ENCODE results near the gene MCRIP1.

Gene MCRIP1, protein sequence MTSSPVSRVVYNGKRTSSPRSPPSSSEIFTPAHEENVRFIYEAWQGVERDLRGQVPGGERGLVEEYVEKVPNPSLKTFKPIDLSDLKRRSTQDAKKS

DNA sequence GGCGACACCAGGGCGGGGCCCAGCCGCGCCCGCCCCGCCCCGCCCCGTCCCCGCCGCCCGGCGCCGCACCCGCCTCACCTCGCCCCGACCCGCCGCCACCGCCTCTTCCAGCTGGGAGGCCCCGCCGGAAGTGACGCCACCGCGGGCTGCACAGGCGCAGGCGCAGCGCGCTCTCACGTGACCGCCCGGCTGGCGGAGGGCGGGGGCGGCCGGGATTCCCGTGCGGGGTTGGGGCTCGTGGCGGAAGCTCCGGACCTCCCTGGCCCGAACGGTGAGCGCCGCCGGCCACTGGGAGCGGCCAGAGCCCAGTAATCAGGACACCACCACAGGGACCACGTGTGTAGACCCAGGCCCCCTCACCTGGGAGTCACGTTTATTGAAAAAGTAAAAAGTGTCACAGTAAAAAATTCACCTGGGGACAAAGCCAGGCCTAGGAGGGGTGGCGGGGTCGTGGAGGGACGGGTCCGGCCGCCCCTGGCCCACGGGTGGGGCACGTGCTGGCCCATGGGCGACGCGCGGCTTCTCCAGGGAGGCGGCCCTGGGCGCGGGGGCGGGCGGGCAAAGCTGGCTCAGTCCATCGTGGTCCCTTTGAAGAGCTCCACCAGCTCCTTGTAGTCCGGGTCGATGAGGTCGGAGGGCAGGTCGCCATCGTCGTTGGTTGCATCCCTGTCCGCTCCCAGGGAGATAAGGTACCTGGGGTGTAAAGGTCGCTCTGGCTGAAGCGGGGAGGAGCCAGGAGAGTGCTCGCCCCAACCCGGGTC, at the start of gene MCRIP1:
Gene MCRIP1 (minus strand): TSS at position 132 of the 761 bp plus-strand sequence. CDS start 8,785 bp downstream, outside the sequence.
- DNase-seq, result peak; percentile 85

DNA sequence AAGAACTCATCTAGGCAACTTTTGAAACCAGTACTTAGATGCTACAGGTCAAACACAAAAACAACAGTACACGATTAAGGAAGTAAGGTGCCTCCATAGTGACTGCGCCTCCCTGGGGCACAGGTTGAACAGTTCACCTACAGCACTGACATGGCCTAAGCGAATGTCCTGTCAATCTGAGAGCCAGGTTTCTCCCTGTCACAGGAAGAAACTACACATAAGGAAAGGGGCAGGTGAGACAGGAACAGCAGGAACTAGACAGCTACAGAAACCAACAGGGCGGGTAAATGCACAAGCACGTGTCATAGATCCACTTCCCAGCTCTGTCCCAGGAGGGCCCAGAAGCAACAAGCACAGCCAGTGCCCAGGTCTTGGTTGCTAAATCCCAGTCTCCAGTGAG, 46.0 kb upstream of the MCRIP1 start:
- no peak for DNase-seq

DNA sequence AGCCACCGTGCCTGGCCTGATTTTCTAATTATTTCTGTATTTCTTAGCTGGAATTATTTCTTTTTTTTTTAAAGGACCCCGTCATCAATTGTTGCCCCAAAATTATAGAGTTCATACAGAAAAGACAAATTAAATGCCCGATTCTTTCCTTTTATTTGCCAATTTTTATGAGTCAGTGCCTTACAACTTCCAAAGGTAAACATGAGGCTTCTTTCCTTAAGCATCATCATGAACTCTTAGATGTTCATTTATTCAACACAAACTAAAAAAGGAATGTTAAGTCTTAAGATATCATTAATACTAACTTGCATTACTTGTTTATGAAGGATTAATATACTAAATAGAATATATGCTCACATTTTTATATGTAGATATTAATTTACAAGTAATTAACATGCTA, 45.2 kb upstream of the MCRIP1 start:
- DNase-seq, result no peak

DNA sequence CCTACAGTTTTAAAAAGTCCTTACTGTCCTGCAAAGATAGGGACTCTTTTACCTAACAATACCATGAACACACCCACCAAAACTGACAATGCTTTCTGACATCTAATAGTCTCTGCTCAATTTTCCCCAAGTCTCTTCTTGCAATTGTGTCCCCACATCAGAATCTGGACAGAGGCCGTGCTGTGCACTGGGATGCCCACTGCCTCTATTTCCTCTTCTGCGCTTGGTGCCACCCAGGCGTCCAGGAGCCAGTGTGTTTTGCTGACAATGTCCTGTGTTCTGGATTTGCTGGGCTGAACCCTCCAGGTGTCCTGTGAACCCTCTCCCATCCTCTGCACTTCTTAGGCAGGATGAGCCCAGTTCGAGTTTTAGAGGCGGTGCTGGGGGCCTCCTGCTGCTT, 44.5 kb upstream of the MCRIP1 start:
- DNase-seq, result no peak

DNA sequence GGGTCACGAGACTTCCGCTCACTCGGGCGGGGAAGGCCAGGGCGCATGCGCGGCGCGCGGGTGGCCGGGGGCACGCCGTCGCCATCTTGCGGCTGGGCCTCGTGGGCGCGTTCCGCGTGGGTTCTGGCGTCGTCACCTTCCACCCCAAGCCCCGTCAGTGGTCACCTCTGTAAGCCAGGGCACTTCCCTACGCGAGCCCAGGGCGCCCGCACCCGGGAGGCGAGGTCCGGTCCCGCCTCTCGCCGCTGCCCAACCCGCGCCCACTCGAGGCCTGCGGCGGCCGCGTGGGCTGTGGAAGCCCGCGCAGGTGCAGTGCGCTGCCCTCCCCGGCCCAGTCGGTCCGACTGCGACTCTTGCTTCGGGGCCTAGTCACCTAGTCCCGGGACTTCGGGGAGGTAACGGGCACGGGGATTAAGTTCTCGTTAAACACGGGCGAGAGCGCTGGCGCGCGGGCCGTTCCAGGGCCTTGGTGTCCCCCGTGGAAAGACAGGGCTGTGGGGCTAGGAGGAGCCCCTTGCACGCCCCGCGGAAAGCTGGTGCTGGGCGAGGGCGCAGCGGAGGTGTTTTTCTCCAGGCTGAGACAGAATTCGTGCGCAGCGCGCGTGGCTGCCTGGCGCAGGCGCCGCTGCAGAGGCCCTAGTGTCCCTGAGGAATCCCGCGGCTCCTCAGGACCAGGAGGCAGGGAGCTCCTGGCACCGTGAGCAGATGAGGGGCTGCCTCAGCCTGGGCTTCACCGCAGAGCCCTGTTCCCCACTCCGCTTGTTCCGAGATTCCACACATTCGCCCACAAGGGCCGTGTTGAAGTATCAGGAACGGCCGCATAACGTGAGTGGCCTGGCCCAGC, 38.5 kb upstream of the MCRIP1 start:
- DNase-seq, result peak; percentile 82

DNA sequence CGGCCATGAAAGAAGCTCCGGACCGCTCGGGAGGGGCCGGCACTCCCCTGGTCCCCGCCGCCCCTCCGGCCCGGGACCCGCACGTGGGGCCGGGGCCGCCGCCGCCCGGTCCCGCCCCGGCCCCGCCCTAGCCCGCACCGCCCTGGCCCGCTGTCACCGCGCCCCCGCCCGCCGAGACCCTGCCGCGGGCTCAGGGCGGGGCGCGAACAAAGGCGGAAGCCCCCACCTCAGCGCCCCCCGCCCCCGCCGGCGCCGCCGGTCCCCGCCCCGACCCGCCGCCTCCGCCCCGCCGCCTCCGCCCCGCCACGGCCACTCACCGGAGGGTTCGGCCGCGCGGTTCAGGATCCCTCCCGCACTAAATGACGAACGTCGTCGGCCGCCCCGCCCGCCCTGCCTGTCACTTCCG, 37.9 kb upstream of the MCRIP1 start, which contains the start of gene ARHGDIA:
Gene ARHGDIA (minus strand): TSS at position 357 of the 406 bp plus-strand sequence. CDS start 1,407 bp downstream, outside the sequence.
- no peak for DNase-seq

DNA sequence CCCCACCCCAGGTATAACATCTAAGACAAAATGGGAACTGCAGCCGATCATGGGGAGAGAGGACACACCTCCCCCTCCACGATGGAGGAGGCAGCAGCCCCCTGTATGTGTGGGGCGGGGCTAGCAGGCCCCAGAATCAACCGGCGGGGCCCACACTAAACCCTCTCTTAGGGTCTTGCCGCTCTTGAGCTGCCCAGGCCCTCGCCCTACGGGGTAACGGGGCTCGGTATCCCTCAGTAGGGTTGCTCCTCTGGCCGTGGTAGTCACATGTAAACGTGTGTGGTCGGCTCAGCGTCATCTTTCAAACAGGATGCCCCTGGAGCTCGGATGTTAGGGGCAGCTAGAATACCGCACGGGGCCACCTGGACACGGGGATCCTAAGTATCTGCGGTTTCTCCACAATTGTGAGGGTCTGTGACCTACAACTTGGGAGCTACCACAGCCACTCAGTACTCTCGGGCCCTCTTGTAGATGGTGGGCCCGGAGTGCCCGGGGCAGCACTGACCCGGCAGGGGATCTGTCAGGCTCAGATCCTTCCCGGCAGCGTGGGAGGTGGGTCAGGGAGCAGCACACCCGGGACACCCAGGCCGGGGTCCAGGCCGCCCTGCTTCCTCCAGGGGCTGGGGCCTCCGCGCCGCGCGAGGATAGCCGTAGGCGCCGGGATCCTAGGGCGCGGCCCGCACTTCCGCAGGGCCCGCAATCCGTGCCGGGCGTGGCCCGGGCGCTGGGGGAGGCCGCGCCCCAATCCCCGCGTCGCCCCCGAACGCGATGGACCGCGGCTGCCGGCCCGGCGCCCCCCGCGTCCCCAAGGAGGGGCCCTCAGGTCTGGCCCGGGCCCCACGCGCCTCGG, 37.3 kb upstream of the MCRIP1 start:
- no peak for DNase-seq

DNA sequence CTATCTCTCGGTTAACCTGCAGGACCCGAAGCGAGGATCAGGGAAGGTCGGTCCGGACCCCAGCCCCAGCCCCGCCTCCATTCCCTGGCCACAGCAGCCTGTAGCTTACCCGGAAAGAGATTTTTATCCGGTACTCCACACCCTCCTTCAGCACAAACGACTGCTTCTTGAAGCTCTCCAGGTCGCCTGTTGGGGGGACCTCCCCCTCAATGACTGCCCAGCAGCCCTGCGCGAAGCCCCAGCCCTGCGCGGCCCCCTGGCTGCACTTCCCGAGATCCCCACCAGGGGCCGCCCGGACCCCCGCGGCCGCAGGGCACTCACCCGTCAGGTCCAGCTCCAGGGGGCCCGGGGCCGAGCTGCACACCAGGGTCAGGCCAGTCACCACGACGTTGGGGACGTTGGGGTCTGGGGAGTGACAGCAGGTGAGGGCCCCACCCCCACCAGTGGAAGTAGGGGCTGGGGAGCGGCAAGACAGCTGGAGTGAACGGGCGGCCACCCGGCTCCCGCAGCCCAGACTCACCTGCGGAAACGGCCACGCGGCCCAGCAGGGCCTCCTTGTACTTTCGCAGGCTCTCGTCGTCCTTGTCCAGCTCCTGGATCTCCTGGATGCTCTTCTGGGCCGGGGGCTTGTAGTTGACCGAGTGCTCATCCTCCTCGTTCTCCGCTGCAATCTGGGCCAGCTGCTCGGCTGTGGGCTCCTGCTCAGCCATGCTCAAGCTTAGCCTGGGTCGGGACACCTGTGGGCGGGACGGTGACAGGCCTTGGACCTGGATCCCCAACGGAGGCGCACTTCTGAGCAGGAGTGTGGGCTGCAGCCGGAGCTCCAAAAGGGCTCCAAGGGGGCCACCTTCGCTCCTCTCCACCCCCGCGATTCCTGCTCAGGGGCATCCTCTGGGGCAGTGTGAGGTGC, 36.4 kb upstream of the MCRIP1 start:
- DNase-seq, result no peak

DNA sequence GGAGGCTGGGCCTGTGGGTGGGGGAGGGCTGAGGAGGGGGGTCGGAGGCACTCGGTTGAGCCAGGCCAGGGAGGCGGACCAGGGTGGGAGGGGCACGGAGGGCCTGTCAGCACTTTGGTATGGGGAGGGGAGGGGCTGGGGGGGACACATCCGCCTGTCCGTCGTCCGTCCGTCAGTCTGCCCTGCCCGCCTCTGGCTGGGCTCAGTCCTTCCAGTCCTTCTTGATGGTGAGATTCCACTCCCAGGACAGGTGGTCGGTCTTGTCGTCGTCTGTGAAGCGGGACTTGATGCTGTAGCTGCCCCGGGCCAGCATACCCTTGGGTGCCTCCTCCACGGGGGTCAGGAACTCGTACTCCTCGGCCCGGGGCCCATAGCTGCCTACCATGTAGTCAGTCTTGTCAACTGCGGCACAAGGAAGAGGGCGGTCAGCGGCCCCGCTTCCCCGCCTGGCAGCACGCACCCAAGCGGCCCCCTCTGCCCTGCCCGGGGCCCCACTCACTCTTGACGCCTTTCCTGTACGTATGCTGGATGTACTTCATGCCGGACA, 35.7 kb upstream of the MCRIP1 start:
- no peak for DNase-seq

DNA sequence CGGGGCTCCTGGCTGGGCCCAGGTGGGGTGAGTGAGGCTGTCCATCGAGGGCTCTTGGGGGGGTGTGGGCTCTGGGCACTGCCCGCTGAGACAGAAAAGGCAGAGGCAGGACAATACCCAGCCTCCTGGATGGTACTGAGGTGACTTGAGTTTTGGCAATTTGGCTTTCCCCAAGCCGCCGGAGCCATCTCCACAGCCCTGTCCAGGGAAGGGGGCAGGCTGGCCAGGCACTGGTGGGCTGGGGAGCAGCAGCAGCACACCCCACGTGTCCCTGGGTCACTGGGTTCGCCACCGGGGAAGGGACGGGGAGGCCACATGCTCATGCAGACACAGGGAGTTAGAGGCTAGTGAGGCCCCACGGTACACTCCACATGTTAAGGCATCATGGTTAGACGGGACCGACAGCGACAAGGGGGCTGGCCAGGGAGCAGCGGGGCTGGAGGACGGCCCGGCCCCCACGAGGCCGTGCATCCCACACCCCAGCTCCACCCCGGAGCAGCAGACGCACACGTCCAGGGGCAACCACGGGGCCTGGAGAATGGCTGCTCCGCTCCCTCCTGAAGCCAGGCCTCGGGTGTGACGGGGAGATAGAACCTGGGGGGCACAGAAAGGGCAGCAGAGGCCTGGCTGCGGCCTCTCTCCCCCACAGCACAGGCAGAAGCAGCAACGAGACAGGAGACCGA, 35.0 kb upstream of the MCRIP1 start:
- DNase-seq, result no peak

DNA sequence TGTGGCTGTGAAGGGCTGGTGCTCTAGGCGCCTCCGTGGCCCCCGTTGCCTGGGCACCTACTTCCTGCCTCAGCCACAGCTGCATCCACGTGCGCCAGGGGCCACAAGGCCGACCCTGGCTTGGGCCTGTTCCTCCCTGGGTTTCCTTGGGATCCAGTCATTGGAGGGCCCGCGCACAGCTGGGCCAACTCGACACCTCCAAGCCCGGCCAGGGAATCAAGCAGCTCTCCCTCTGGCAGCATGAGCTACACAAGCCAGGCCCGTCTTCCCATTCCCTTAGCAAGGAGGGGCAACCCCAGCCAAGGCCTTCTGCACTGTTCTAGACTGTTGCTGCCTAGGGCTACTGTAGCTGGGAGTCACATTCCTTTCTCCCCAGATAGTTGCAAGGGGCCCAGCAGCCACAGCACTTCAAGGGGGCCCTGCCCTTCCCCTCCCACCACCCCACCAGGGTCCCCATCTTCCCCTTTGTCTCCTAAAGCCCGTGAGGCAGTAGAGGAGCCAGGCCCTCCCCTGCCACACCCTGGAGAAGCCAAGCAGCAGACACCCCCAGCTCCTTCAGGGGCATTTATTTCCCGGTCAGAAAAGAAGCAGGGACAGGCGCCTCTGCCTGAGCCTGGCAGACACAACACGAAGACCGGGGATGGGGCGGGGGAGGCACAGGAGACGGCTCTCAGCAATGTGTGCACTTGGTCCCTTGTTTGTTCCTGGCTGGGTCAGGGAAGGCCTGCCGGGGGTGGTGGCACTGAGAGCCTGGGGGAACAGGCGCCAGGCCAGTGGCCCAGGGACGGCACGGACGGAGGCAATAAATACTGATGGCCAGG, 34.3 kb upstream of the MCRIP1 start:
- peak; percentile 40 for DNase-seq

DNA sequence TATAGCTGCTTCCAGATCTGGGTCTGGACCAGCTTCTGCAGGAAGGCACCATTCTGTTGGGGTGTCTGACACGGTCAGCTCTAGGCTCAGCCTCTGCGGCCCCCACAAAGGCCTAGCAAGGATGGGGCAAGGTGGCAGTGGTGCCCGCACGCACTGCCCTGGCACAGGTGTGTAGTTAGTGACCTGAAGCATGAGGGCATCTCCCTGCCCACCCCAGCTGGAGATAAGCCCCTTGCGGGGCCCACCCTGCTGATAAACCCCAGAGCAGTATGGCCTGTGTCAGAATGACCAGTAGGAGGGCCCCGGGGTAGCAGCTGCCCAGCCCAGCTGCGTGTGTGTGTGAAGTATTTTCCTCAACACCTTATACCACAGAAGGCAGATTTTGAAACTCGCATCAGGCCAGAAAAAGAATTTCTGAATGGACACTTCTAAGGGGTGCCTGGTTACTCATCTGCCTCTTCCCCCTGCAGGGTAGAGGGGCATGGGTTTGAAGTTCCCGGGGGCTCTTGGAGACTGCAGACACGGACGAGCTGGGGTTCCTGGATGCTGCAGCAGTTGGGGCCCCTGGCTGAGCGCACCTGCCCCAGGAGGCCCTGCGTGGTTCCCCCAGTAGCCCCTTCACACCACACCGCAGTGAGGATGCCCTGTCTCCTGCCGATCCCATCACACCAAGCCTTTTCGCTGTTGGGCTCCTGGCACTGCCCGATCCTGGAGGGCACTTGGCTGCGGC, 33.5 kb upstream of the MCRIP1 start:
- DNase-seq, result no peak

DNA sequence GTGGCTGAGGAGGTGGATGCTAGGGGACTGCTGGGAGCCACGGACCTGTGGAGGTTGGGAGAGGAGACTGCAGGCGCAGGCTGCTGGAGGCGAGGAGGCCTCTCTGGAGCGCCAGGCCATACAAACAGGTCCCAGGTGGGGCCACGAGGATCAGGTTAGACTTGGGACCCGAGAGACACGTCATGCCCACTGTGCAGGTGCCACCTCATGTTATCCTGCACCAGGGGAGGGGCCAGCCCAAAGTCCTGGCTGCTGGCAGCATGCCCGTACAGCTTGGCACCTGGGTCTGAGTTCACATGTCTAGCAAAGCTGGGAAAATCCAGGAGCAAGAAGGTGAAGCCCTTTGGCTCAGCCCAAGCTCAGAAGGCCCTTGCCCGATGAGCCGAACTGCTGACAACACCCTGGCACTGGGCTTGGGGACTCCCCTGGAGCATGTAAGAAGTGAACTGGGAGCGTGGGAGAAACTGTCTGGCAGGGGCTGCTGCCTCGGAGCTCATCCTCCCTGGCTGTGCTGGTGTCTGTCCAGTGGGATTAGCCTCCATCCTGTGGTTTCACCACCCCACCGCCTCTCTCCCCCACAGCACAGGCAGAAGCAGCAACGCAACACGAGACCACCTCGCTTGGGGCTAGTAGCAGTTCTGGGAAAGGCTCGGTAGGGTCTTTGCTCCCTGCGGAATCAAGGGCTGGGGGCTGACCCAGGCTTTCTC, 32.8 kb upstream of the MCRIP1 start:
- DNase-seq, result peak; percentile 73

DNA sequence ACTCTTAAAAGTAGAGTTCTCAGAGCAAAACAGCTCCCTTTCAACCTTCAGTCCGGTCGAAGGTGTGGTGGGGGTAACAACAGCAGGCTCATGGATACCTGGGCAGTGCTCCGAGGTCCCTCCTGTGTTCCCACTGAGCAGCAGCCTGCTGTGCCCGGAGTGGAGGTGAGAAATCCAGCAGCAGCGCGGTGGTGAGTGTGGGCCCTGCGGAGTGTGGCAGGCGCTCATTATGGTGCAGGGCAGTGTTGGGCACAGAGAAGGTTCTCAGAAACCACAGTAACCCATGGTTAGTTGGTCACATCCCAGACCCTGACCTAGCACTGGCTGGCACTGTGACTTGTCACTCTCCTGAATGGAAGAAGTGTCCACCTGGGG, 32.3 kb upstream of the MCRIP1 start:
- DNase-seq, result no peak

DNA sequence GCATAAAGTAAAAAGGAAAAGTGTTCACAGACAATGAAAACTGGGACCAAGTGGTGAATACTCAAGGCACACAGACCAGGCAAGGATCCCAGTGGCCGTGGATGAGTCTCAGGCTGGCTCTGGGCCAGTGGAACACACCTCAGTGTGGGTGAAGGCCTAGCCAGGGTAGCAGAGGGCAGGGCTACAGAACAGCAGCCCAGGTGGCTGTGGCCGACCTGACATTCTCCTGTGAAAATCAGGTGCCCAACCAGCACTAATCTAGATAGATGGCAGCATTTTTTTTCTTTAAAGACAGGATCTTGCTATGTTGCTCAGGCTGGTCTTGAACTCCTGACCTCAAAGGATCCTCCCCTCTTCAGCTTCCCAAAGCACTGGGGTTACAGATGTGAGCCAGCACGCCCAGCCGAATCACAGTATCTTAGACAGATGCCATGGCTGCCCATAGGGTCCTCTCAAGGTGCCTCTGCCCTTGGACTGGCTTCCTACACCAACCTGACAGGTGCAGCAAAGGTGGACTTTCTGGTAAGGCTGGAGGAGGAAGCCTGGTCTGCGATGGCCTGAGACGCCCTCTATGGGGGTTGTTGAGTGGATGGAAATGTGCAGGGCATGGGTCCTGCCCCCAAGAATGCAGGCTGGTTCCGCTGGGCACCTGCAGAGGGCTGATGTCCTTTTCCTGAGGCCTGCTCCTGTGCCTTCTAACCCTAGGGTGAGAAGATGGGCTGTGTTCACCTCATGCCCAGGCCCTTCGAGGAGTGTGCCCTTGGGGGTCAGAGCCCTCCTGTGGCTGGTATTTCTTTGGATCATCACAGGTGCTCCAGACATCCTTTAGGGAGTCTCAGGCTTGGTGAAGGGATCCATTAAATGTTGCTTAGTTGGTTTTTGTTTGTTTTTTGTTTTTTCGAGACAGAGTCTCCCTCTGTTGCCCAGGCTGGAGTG, 31.0 kb upstream of the MCRIP1 start:
- DNase-seq, result no peak

DNA sequence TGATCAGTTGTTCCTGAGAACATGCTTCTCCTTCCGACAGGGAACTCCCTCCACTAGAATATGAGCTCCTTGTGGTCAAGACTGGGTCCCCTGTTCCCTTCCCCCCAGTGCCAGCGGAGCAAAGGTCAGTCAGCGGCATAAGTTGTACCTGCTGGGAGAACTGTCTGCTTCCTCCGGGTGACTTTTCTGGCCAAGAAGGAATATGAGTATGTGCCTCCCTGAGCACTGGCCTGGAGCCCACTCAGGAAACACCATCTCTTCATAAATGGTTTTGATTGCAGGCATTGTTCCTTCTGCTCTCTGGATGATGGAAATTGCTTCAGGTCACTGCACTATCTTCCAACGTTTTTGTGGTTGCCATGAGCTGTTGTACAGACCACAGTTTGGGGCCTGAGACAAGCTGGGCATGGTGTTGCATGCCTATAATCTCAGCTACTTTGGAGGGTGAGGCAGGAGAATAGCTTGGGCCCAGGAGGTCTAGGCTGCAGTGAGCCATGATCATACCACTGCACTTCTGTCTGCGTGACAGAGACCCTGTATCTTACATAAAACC, 30.1 kb upstream of the MCRIP1 start:
- DNase-seq, result no peak

Data from NCI-H2029 (cell line).